ENCODE measurements around the gene ERBB2. TPM values are rescaled to one million over a fixed set of nuclear protein-coding genes. Genes with fewer than 3 reads are reported as not detected.

Gene ERBB2
- total and polyA plus RNA-seq, 2 of the 13 experiments (the other 11 are each of a cell fraction or from before 2014, with no cell fraction given), result 57.7 to 64.1 TPM

GRCh38 chr17:39702901-39703893, 3.3 kb downstream of the ERBB2 start (continued):
- TF ChIP-seq KAT2B (IDR thresholded peaks at IDR 0.05; ENCODE audit: borderline replicate concordance, low read depth, low read length) (no peak), CBX1 (IDR thresholded peaks at IDR 0.05; ENCODE audit: low read depth) (no peak), MYC (CRISPR knock-in tag; IDR thresholded peaks at IDR 0.05; ENCODE audit: borderline replicate concordance) (peak; percentile 78), ZNF264 (CRISPR knock-in tag; IDR thresholded peaks at IDR 0.05) (no peak; the same call in 1 of the 2 replicates), ZNF614 (CRISPR knock-in tag; IDR thresholded peaks at IDR 0.05; ENCODE audit: borderline replicate concordance) (peak; percentile 30; the same call in 1 of the 2 replicates), NR2F6 (IDR thresholded peaks at IDR 0.05) (peak; percentile 63; the same call in 1 of the 2 replicates), NR2F6 (CRISPR knock-in tag; IDR thresholded peaks at IDR 0.05) (peak; percentile 8; the same call in 1 of the 2 replicates), ZNF326 (CRISPR knock-in tag; IDR thresholded peaks at IDR 0.05; ENCODE audit: borderline replicate concordance) (no peak), STAG1 (CRISPR knock-in tag; IDR thresholded peaks at IDR 0.05) (no peak), CHD4 (IDR thresholded peaks at IDR 0.05; ENCODE audit: borderline replicate concordance, low read length) (no peak), BRCA1 (CRISPR knock-in tag; IDR thresholded peaks at IDR 0.05) (no peak; the same call in 1 of the 2 replicates), CEBPB (IDR thresholded peaks at IDR 0.05; ENCODE audit: borderline replicate concordance, low read depth, low read length) (peak; percentile 91), MYPOP (CRISPR knock-in tag; IDR thresholded peaks at IDR 0.05) (peak; percentile 64; the same call in 1 of the 2 replicates), ZNF639 (CRISPR knock-in tag; conservative IDR thresholded peaks at IDR 0.05) (0 out of 2 replicates have a peak, but pooled peaks have one; percentile 16), GABPA (IDR thresholded peaks at IDR 0.05; ENCODE audit: low read depth, low read length) (no peak), GABPA (CRISPR knock-in tag; IDR thresholded peaks at IDR 0.05; ENCODE audit: low read depth) (peak; percentile 49; the same call in 1 of the 2 replicates), MBNL3 (CRISPR knock-in tag; conservative IDR thresholded peaks at IDR 0.05) (no peak), NFYC (CRISPR knock-in tag; IDR thresholded peaks at IDR 0.05) (peak; percentile 54; the same call in 1 of the 2 replicates), STAT6 (CRISPR knock-in tag; IDR thresholded peaks at IDR 0.05; ENCODE audit: borderline replicate concordance) (no peak), SNAPC5 (CRISPR knock-in tag; IDR thresholded peaks at IDR 0.05; ENCODE audit: borderline replicate concordance) (no peak), ZNF557 (CRISPR knock-in tag; IDR thresholded peaks at IDR 0.05) (no peak), CENPBD1 (CRISPR knock-in tag; IDR thresholded peaks at IDR 0.05; ENCODE audit: borderline replicate concordance, low read depth) (no peak), PHF5A (CRISPR knock-in tag; IDR thresholded peaks at IDR 0.05; ENCODE audit: low read depth, unreplicated experiment) (no peak), MAFK (conservative IDR thresholded peaks at IDR 0.05 in 1 of 2, IDR thresholded peaks at IDR 0.05 in 1 of 2; ENCODE audit: low read length in 2 of 2) (no peak)
